Activated naive CD8-positive, alpha-beta T cell treated with anti-CD3 and anti-CD28 coated beads for 36 hours (primary cell): ENCODE data around the gene FAM216A. TPM values are rescaled to one million over a fixed set of nuclear protein-coding genes. Genes with fewer than 3 reads are reported as not detected.

Source experiments
- total RNA-seq, 2 experiments: library from RNA; stranded (reverse); gene quantifications; one replicate each; pipeline ENCODE4 v1.2.3, GENCODE V29; 2021

The FAM216A gene
- total RNA-seq, 2 experiments from 2014 or later = 64.8 to 66.0 TPM

Other genes with a start within 250 kb of the FAM216A start
- gene ATP2A2, start 187.6 kb upstream of the FAM216A start, total RNA-seq = 100 to 1,000 TPM; 148 to 151 TPM
- 10 to 100 TPM; 66.6 to 67.5 TPM for gene ANAPC7, start 65.1 kb upstream of the FAM216A start, total RNA-seq
- gene ARPC3, start 18.5 kb upstream of the FAM216A start, total RNA-seq = 100 to 1,000 TPM; 273 to 284 TPM
- 10 to 100 TPM; 60.6 to 61.8 TPM for gene GPN3, start 588 bp upstream of the FAM216A start, total RNA-seq
- 10 to 100 TPM; 84.5 to 91.2 TPM for gene VPS29, start 33.3 kb downstream of the FAM216A start, total RNA-seq
- 1 to 10 TPM; 2.8 to 3.2 TPM for gene RAD9B, start 33.5 kb downstream of the FAM216A start, total RNA-seq
- gene PPTC7, start 114.5 kb downstream of the FAM216A start, total RNA-seq = 10 to 100 TPM; 46.2 to 48.3 TPM
- 10 to 100 TPM; 11.0 to 13.6 TPM for gene TCTN1, start 145.3 kb downstream of the FAM216A start, total RNA-seq
- 10 to 100 TPM; 47.4 to 49.1 TPM for gene HVCN1, start 220.3 kb downstream of the FAM216A start, total RNA-seq